H1 (cell line): Measurements from ENCODE around the gene SLC22A31. TPM values are rescaled to one million over a fixed set of nuclear protein-coding genes. Genes with fewer than 3 reads are reported as not detected.

Experiments
- CTCF ChIA-PET: fragments of 300-600 bp; sonication (Branson Sonifier 250); formaldehyde crosslinking; loops from one replicate; lab custom pipeline; 2021; ENCODE audit not compliant: partially characterized antibody; lab: Charles Lee
- POLR2A ChIA-PET: fragments of 300-600 bp; sonication (Branson Sonifier 250); formaldehyde crosslinking; loops from one replicate; lab custom pipeline; 2021; ENCODE audit warnings: inconsistent platforms; ENCODE audit not compliant: partially characterized antibody; lab: Charles Lee
- DNase-seq, 2 experiments: peaks; one replicate each; pipeline versions ENCODE4 v3.0.0 to v3.0.0-alpha.2; 2010 to 2022; ENCODE audit warnings: low spot score in 2 of 2, low read depth in 1 of 2, mixed read lengths in 1 of 2
- FAIRE-seq: peaks from 2 replicates; lab custom pipeline; 2011; peaks lifted over from hg19 to GRCh38; lab: Jason Lieb, UNC
- H2AFZ ChIP-seq: 2 replicates; pipeline ENCODE4 v1.8.1; 2012; ENCODE audit warnings: low read length, inconsistent platforms
- H2AK5ac ChIP-seq: 2 replicates; pipeline ENCODE4 v1.6.1; 2013; ENCODE audit warnings: low read depth, low read length
- H2BK120ac ChIP-seq: replicated peaks from 2 replicates; pipeline ENCODE3; 2013; ENCODE audit warnings: low read depth, low read length, inconsistent platforms
- H2BK12ac ChIP-seq: 2 replicates; pipeline ENCODE4 v1.6.1; 2013; ENCODE audit warnings: low read depth, low read length
- H2BK15ac ChIP-seq: 2 replicates; pipeline ENCODE4 v1.6.1; 2013; ENCODE audit warnings: low read length
- H2BK20ac ChIP-seq: 2 replicates; pipeline ENCODE4 v1.6.1; 2013; ENCODE audit warnings: low read length
- H2BK5ac ChIP-seq: 2 replicates; pipeline ENCODE4 v1.6.1; 2013; ENCODE audit warnings: low read depth, low read length
- H3K14ac ChIP-seq: 2 replicates; pipeline ENCODE4 v1.6.1; 2013; ENCODE audit warnings: inconsistent platforms; ENCODE audit not compliant: insufficient read length
- H3K18ac ChIP-seq: 2 replicates; pipeline ENCODE4 v1.6.1; 2013; ENCODE audit warnings: low read length; ENCODE audit errors: extremely low read depth
- H3K23ac ChIP-seq: 2 replicates; pipeline ENCODE4 v1.6.1; 2013; ENCODE audit warnings: inconsistent platforms; ENCODE audit not compliant: insufficient read length
- H3K23me2 ChIP-seq: 2 replicates; pipeline ENCODE4 v1.6.1; 2013; ENCODE audit warnings: low read depth, low read length
- H3K27ac ChIP-seq: 2 replicates; pipeline ENCODE4 v1.6.1; 2011; ENCODE audit warnings: low read depth, low read length, inconsistent platforms
- H3K27me3 ChIP-seq, 4 experiments: replicated peaks in 1 of 4; 1 replicate in 1 of 4; 2 replicates in 3 of 4; pipeline versions ENCODE4 v1.6.1 to v1.8.1; 2011 to 2013; ENCODE audit warnings: low read length in 3 of 4, mild to moderate bottlenecking in 3 of 4, inconsistent platforms in 2 of 4, mixed read lengths in 2 of 4, moderate library complexity in 1 of 4; ENCODE audit not compliant: control insufficient read depth in 3 of 4, insufficient read depth in 3 of 4; ENCODE audit errors: extremely low read depth in 1 of 4
- H3K36me3 ChIP-seq, 4 experiments: 2 replicates each; pipeline versions ENCODE4 v1.6.1 to v1.8.1; 2011 to 2013; ENCODE audit warnings: mild to moderate bottlenecking in 4 of 4, low read length in 3 of 4, moderate library complexity in 2 of 4, control low read depth in 1 of 4, inconsistent platforms in 1 of 4; ENCODE audit not compliant: insufficient read depth in 4 of 4, control insufficient read depth in 2 of 4
- H3K4ac ChIP-seq: replicated peaks from 2 replicates; pipeline ENCODE3; 2013; ENCODE audit warnings: low read length, low read depth, mixed read lengths, inconsistent platforms; ENCODE audit not compliant: insufficient read length
- H3K4me1 ChIP-seq, 4 experiments: replicated peaks in 1 of 4; 1 replicate in 1 of 4; 2 replicates in 3 of 4; pipeline versions ENCODE4 v1.6.1 to v1.8.1; 2011 to 2013; ENCODE audit warnings: low read length in 3 of 4, inconsistent platforms in 2 of 4, mixed read lengths in 1 of 4; ENCODE audit not compliant: insufficient read depth in 4 of 4, control insufficient read depth in 3 of 4
- H3K4me2 ChIP-seq, 2 experiments: 2 replicates each; pipeline versions ENCODE4 v1.6.1 to v1.8.1; 2011 to 2013; ENCODE audit warnings: low read depth in 2 of 2, low read length in 2 of 2, control low read depth in 1 of 2, inconsistent platforms in 1 of 2, mild to moderate bottlenecking in 1 of 2; ENCODE audit not compliant: insufficient read depth in 1 of 2
- H3K4me3 ChIP-seq, 4 experiments: fragments of 200-600, 300-600 bp in 1 of 4; sonication (generic), shearing (Covaris generic), sonication (Bioruptor Twin) in 1 of 4; 2 replicates each; pipeline versions ENCODE4 v1.5.1 to v1.8.1; 2011 to 2016; ENCODE audit warnings: low read length in 4 of 4, low read depth in 3 of 4, control low read depth in 2 of 4, inconsistent platforms in 2 of 4, mild to moderate bottlenecking in 2 of 4, mixed read lengths in 1 of 4, moderate library complexity in 1 of 4; ENCODE audit not compliant: insufficient read depth in 2 of 4; ENCODE audit errors: extremely low read depth in 1 of 4
- H3K56ac ChIP-seq: replicated peaks from 2 replicates; pipeline ENCODE3; 2013; ENCODE audit warnings: low read depth, mild to moderate bottlenecking, mixed read lengths, low read length, inconsistent platforms; ENCODE audit not compliant: insufficient read length
- H3K79me1 ChIP-seq: 2 replicates; pipeline ENCODE4 v1.6.1; 2013; ENCODE audit warnings: low read depth, low read length, control low read depth
- H3K79me2 ChIP-seq, 2 experiments: 2 replicates each; pipeline versions ENCODE4 v1.6.1 to v1.8.1; 2012 to 2013; ENCODE audit warnings: low read length in 2 of 2, mild to moderate bottlenecking in 2 of 2, inconsistent platforms in 1 of 2; ENCODE audit not compliant: insufficient read depth in 2 of 2, control insufficient read depth in 1 of 2
- H3K9ac ChIP-seq, 4 experiments: replicated peaks in 1 of 4; 1 replicate in 1 of 4; 2 replicates in 3 of 4; pipeline versions ENCODE4 v1.6.1 to v1.8.1; 2011 to 2013; ENCODE audit warnings: low read depth in 3 of 4, low read length in 3 of 4, control low read depth in 2 of 4, mild to moderate bottlenecking in 2 of 4, moderate library complexity in 2 of 4, inconsistent platforms in 1 of 4; ENCODE audit errors: extremely low read depth in 1 of 4
- H3K9me3 ChIP-seq, 2 experiments: 2 replicates each; pipeline versions ENCODE4 v1.6.1 to v1.8.1; 2012 to 2013; ENCODE audit warnings: mild to moderate bottlenecking in 2 of 2, moderate library complexity in 2 of 2, control low read depth in 1 of 2, inconsistent platforms in 1 of 2, low read depth in 1 of 2, low read length in 1 of 2, mixed read lengths in 1 of 2; ENCODE audit not compliant: insufficient read depth in 2 of 2
- H4K20me1 ChIP-seq, 2 experiments: replicated peaks in 1 of 2; 2 replicates each; pipeline versions ENCODE3 to v1.8.1; 2011 to 2013; ENCODE audit warnings: inconsistent platforms in 2 of 2, low read length in 2 of 2, mild to moderate bottlenecking in 1 of 2; ENCODE audit not compliant: insufficient read depth in 2 of 2, control insufficient read depth in 1 of 2
- H4K5ac ChIP-seq: 2 replicates; pipeline ENCODE4 v1.6.1; 2013; ENCODE audit warnings: low read length, low read depth, mixed read lengths, inconsistent platforms; ENCODE audit not compliant: insufficient read length
- H4K8ac ChIP-seq: 2 replicates; pipeline ENCODE4 v1.8.0; 2013; ENCODE audit warnings: mild to moderate bottlenecking, moderate library complexity, low read length, inconsistent platforms; ENCODE audit not compliant: insufficient read depth; ENCODE audit errors: extremely low read depth
- H4K91ac ChIP-seq: replicated peaks from 2 replicates; pipeline ENCODE3; 2013; ENCODE audit warnings: low read length, mixed read lengths, inconsistent platforms; ENCODE audit not compliant: insufficient read length
- BRCA1 ChIP-seq: IDR thresholded peaks from 2 replicates; pipeline ENCODE4 v1.6.1; 2012; ENCODE audit warnings: low read depth, low read length, improper control_type of control experiment
- HDAC2 ChIP-seq, 2 experiments: fragments of 300-600 bp in 1 of 2; sonication (generic) in 1 of 2; IDR thresholded peaks; 2 replicates each; pipeline ENCODE4 v1.6.1; 2011 to 2012; ENCODE audit warnings: low read depth in 2 of 2, low read length in 2 of 2, mild to moderate bottlenecking in 2 of 2, moderate library complexity in 2 of 2, borderline replicate concordance in 1 of 2, inconsistent platforms in 1 of 2
- KDM4A ChIP-seq: IDR thresholded peaks from one replicate; pipeline ENCODE4 v1.7.1; 2012; ENCODE audit warnings: low read depth, mild to moderate bottlenecking, moderate library complexity, low read length, inconsistent platforms; ENCODE audit not compliant: severe bottlenecking
- SIX5 ChIP-seq: IDR thresholded peaks from 2 replicates; pipeline ENCODE4 v1.6.1; 2011; ENCODE audit warnings: mild to moderate bottlenecking, low read depth, low read length
- TBP ChIP-seq: IDR thresholded peaks from 2 replicates; pipeline ENCODE4 v1.6.1; 2011; ENCODE audit warnings: low read depth, low read length, improper control_type of control experiment
- WGBS, 2 experiments: shearing (Covaris generic) in 1 of 2; methylation state at CpG; one replicate each; pipeline versions ENCODE4 v1.1.6 to v1.1.7; 2013 to 2015; ENCODE audit warnings: low lambda C conversion rate in 2 of 2, mixed read lengths in 2 of 2, inconsistent platforms in 1 of 2, low coverage in 1 of 2, missing lambda C conversion rate in 1 of 2; ENCODE audit not compliant: insufficient replicate concordance in 2 of 2, insufficient coverage in 1 of 2, insufficient read length in 1 of 2; ENCODE audit errors: extremely low coverage in 1 of 2, missing lambda C conversion rate in 1 of 2; 5-methylcytosine and 5-hydroxymethylcytosine counted together
- polyA plus RNA-seq, 7 experiments: library from polyadenylated mRNA; depleted of rRNA in 3 of 7; stranded (reverse) in 5 of 7; unstranded in 2 of 7; fragments of >200 nt in 5 of 7; fragments of 200-250 nt in 2 of 7; gene quantifications; 1 replicate in 5 of 7; 2 replicates in 1 of 7; 4 replicates in 1 of 7; pipeline versions ENCODE4 v1.2.1 to v1.2.3, GENCODE V29; 2011 to 2013; ENCODE audit warnings: missing spikeins in 2 of 7, mixed read lengths in 2 of 7
- total RNA-seq: library from RNA; stranded (reverse); fragmentation: NEBNext Ultra II Directional; extraction: Animal tissue kit (Norgen Biotek cat#: 25700); gene quantifications from 2 replicates; pipeline ENCODE4 v1.2.1, GENCODE V29; 2021
- TF ChIP-seq, protein P1 (sequence below): IDR thresholded peaks from 2 replicates; pipeline ENCODE4 v1.6.1; 2011; ENCODE audit warnings: low read length, improper control_type of control experiment

The SLC22A31 gene
- total and polyA plus RNA-seq, 2 of the 8 experiments (the other 6 are each of a cell fraction or from before 2014, with no cell fraction given) = 7.7 to 10.6 TPM

DNA sequence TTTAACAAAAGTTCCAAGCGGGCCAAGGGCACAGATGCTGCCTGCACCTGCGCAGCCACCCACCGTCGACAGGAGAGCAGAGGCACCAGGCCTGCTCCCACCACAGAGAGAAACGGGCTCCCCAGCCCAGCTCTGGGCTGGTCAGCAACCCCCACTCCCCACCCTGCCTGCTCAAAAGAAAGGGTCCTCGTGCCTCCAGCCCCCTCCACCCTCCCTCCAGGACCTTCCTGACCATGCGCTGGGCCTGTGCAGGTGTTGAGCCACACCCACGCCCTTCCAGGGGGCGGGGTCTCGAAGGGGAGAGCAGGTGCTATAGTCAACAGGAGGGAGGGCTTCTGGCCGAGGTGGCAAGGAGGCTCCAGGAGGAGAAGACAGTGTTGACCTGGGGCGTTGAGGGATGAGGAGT, 42.5 kb upstream of the SLC22A31 start:
- no peak overlapping the region for H3K4ac ChIP-seq
- no peak overlapping the region for H2AFZ ChIP-seq
- H4K8ac ChIP-seq = no peak overlapping the region
- H3K27me3 ChIP-seq = 0 out of 7 replicates have a peak, but pooled peaks cover 0 to 2% (median under 1%) of the 10 kb centered on the region in 4 experiments
- no peak overlapping the region for H2BK120ac ChIP-seq
- no peak overlapping the region for H3K18ac ChIP-seq
- no peak overlapping the region for H3K27ac ChIP-seq
- ChIA-PET CTCF (interaction anchor here (0.6 to 1.5 kb wide), 2 partner anchors 11 to 368 kb away, joined by 4 to 5 read pairs; no protein-coding TSS in a partner anchor), POLR2A (no interaction called here)
- H2BK12ac ChIP-seq = no peak overlapping the region
- peaks cover 0 to 9% (median 0%) of the 10 kb centered on the region in 4 experiments; a peak in 2 of 7 replicates for H3K4me1 ChIP-seq
- H2BK20ac ChIP-seq = no peak overlapping the region
- H3K23ac ChIP-seq = no peak overlapping the region
- no peaks in the 10 kb centered on the region for H3K36me3 ChIP-seq
- no peak overlapping the region for H2BK5ac ChIP-seq
- no peak for FAIRE-seq
- H3K23me2 ChIP-seq = peaks cover 8% of the 10 kb centered on the region
- no peak overlapping the region for H3K9ac ChIP-seq
- TF ChIP-seq, protein P1, sequence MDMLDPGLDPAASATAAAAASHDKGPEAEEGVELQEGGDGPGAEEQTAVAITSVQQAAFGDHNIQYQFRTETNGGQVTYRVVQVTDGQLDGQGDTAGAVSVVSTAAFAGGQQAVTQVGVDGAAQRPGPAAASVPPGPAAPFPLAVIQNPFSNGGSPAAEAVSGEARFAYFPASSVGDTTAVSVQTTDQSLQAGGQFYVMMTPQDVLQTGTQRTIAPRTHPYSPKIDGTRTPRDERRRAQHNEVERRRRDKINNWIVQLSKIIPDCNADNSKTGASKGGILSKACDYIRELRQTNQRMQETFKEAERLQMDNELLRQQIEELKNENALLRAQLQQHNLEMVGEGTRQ = no peak
- TF ChIP-seq HDAC2 (IDR thresholded peaks at IDR 0.05; ENCODE audit: borderline replicate concordance in 1 of 2, low read depth in 2 of 2, low read length in 2 of 2) (no peak), TBP (no peak), KDM4A (no peak), BRCA1 (no peak), SIX5 (no peak)
- H2BK15ac ChIP-seq = no peak overlapping the region
- WGBS, 2 experiments = 68% methylated on average over 12 of the region's 12 CpGs; no CpG with 5 or more reads in 1 of the 2 experiments
- no peak overlapping the region for H3K14ac ChIP-seq
- H4K20me1 ChIP-seq = peaks cover 0 to 5% of the 10 kb centered on the region in 2 experiments
- no peak overlapping the region for H4K91ac ChIP-seq
- H3K4me3 ChIP-seq = no peak overlapping the region
- H3K56ac ChIP-seq = no peak overlapping the region
- H3K79me1 ChIP-seq = no peaks in the 10 kb centered on the region
- no peak overlapping the region for H2AK5ac ChIP-seq
- no peak for DNase-seq
- no peak overlapping the region for H3K4me2 ChIP-seq
- no peaks in the 10 kb centered on the region for H3K79me2 ChIP-seq
- peaks cover 4 to 5% of the 10 kb centered on the region in 2 experiments; a peak in 2 of 4 replicates for H3K9me3 ChIP-seq
- H4K5ac ChIP-seq = no peak overlapping the region
